ENCODE results near the gene PLXND1. TPM values are rescaled to one million over a fixed set of nuclear protein-coding genes. Genes with fewer than 3 reads are reported as not detected.

The PLXND1 gene
- total RNA-seq, 1 donor from 2014 or later: 9.0 TPM

GRCh38 chr3:129595544-129596193, 10.8 kb downstream of the PLXND1 start:
- no peak overlapping the region for H3K9ac ChIP-seq
- peaks cover 58% of the 10 kb centered on the region for H3K4me1 ChIP-seq
- Mint-ChIP-seq H3K4me3 (no peak overlapping the region), H3K27ac (peak overlapping the region; percentile 57), H3K4me1 (peaks cover 83% of the 10 kb centered on the region), H3K36me3 (no peaks in the 10 kb centered on the region), H3K9me3 (no peaks in the 10 kb centered on the region), H3K27me3 (ENCODE audit: insufficient read depth, low read depth) (peaks cover 15% of the 10 kb centered on the region)
- peaks cover 6% of the 10 kb centered on the region for H4K20me1 ChIP-seq (ENCODE audit: low read depth)
- DNase-seq (ENCODE audit: low spot score): no peak
- H3K36me3 ChIP-seq: no peaks in the 10 kb centered on the region
- TF ChIP-seq EZH2 (IDR thresholded peaks at IDR 0.05) (no peak), CTCF (IDR thresholded peaks at IDR 0.05) (no peak), EZH2phosphoT487 (IDR thresholded peaks at IDR 0.05) (no peak)
- H3K27ac ChIP-seq: no peak overlapping the region
- H2AFZ ChIP-seq (replicated peaks): no peak overlapping the region
- H3K4me3 ChIP-seq: no peak overlapping the region
- H3K27me3 ChIP-seq: no peaks in the 10 kb centered on the region
- H3K4me2 ChIP-seq: no peak overlapping the region
- H3F3A ChIP-seq (ENCODE audit: low read depth): peaks cover 63% of the 10 kb centered on the region
- H3K79me2 ChIP-seq (ENCODE audit: low read depth): no peaks in the 10 kb centered on the region
- no peaks in the 10 kb centered on the region for H3K9me3 ChIP-seq (ENCODE audit: low read depth)

GRCh38 chr3:129594907-129595390, 11.5 kb downstream of the PLXND1 start:
- Histone ChIP-seq H3K9me3 (ENCODE audit: low read depth) (no peaks in the 10 kb centered on the region), H3K9ac (no peak overlapping the region), H3F3A (ENCODE audit: low read depth) (peaks cover 63% of the 10 kb centered on the region), H3K4me1 (peaks cover 55% of the 10 kb centered on the region), H3K4me2 (no peak overlapping the region), H3K27ac (no peak overlapping the region), H4K20me1 (ENCODE audit: low read depth) (peaks cover 6% of the 10 kb centered on the region), H3K27me3 (no peaks in the 10 kb centered on the region), H3K79me2 (ENCODE audit: low read depth) (no peaks in the 10 kb centered on the region), H3K36me3 (no peaks in the 10 kb centered on the region), H2AFZ (replicated peaks) (no peak overlapping the region), H3K4me3 (no peak overlapping the region)
- Mint-ChIP-seq H3K27ac (no peak overlapping the region), H3K27me3 (ENCODE audit: insufficient read depth, low read depth) (peaks cover 16% of the 10 kb centered on the region), H3K36me3 (no peaks in the 10 kb centered on the region), H3K4me3 (peak overlapping the region; percentile 62), H3K4me1 (peaks cover 83% of the 10 kb centered on the region), H3K9me3 (no peaks in the 10 kb centered on the region)
- no peak for DNase-seq (ENCODE audit: low spot score)
- TF ChIP-seq CTCF (IDR thresholded peaks at IDR 0.05): no peak
- TF ChIP-seq EZH2phosphoT487 (IDR thresholded peaks at IDR 0.05): no peak
- no peak for TF ChIP-seq EZH2 (IDR thresholded peaks at IDR 0.05)

GRCh38 chr3:129594409-129594808, 12.1 kb downstream of the PLXND1 start:
- H3K27ac ChIP-seq: no peak overlapping the region
- no peak overlapping the region for H3K4me2 ChIP-seq
- no peaks in the 10 kb centered on the region for H3K36me3 ChIP-seq
- Mint-ChIP-seq H3K4me1 (peaks cover 84% of the 10 kb centered on the region), H3K4me3 (no peak overlapping the region), H3K27me3 (ENCODE audit: insufficient read depth, low read depth) (peaks cover 15% of the 10 kb centered on the region), H3K27ac (peak overlapping the region; percentile 86), H3K9me3 (no peaks in the 10 kb centered on the region), H3K36me3 (no peaks in the 10 kb centered on the region)
- no peaks in the 10 kb centered on the region for H3K9me3 ChIP-seq (ENCODE audit: low read depth)
- no peak overlapping the region for H2AFZ ChIP-seq (replicated peaks)
- H3K4me3 ChIP-seq: no peak overlapping the region
- H3K9ac ChIP-seq: no peak overlapping the region
- TF ChIP-seq CTCF (IDR thresholded peaks at IDR 0.05): no peak
- H4K20me1 ChIP-seq (ENCODE audit: low read depth): peaks cover 6% of the 10 kb centered on the region
- H3F3A ChIP-seq (ENCODE audit: low read depth): peaks cover 58% of the 10 kb centered on the region
- no peak for DNase-seq (ENCODE audit: low spot score)
- H3K79me2 ChIP-seq (ENCODE audit: low read depth): no peaks in the 10 kb centered on the region
- peaks cover 52% of the 10 kb centered on the region for H3K4me1 ChIP-seq
- H3K27me3 ChIP-seq: no peaks in the 10 kb centered on the region

Data from neural progenitor cell (in vitro differentiated cells).